ENCODE results near the gene NDUFA11.

The NDUFA11 gene

DNA sequence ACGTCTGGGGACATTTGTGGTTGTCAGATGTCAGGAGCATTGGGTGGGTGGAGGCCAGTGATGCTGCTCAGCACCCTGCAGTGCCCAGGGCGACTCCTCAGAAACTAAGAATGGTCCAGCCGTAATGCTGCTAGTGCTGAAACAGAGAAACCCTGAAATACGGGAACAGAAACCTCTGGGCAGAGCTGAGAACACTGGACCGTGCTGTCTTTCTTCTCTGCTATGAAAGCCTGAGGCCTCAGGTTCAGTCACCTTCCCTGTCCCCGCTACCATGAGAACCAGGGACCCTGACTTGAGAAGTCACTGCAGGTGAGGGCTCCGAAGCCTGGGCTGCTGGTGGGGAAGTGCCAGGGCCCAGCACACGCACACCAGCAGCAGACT is 23.8 kb upstream of the NDUFA11 start:
- in situ Hi-C loops (cut with HindIII; ENCODE audit: low pct_unique_long_range_greater_than_20kb, low sequenced_read_pairs) = no loop called here
- no peak for TF ChIP-seq JUND (IDR thresholded peaks at IDR 0.05; ENCODE audit: low read depth)
- DNase-seq (ENCODE audit: low read depth in 1 of 2, low spot score in 1 of 2) = no peak

DNA sequence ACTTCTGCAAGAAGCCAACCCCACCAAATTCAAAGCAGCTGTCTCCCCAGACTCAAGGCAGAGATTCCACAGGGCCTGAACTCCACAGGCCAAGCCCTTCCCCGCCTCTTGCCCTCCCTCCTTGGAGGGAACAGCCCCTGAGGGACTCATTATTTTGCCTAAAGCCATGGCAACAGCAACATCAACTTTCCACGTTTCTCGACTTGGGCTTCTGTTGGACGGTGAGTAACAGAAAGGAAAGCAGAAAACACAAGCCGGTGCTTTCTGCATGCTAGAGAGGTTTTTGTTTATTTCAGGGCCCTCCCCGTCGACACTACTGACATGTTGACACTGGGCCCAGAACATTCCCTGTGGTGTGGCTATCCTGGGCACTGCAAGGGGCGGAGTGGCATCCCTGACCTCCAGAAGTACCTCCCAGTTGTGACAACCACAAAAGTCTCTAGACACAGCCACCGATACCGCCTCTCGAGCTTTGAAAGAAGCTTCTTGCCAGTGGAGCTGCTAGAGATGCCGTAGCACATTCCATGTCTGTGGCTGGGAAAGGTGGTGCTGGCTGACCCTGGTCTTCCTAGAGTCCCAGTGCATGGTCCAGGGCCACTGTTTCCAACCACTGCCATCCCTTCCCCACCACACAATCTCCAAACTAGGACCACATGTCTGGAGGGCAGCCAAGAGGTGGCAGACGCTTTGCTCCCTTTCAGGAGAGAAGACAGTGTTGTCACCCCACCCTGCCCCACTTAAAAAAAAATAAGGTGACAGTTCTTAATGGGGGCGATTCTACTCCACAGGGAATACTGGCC is 23.3 kb upstream of the NDUFA11 start:
- in situ Hi-C loops (cut with HindIII; ENCODE audit: low pct_unique_long_range_greater_than_20kb, low sequenced_read_pairs) = no loop called here
- no peak for DNase-seq (ENCODE audit: low read depth in 1 of 2, low spot score in 1 of 2)
- no peak for TF ChIP-seq JUND (IDR thresholded peaks at IDR 0.05; ENCODE audit: low read depth)

DNA sequence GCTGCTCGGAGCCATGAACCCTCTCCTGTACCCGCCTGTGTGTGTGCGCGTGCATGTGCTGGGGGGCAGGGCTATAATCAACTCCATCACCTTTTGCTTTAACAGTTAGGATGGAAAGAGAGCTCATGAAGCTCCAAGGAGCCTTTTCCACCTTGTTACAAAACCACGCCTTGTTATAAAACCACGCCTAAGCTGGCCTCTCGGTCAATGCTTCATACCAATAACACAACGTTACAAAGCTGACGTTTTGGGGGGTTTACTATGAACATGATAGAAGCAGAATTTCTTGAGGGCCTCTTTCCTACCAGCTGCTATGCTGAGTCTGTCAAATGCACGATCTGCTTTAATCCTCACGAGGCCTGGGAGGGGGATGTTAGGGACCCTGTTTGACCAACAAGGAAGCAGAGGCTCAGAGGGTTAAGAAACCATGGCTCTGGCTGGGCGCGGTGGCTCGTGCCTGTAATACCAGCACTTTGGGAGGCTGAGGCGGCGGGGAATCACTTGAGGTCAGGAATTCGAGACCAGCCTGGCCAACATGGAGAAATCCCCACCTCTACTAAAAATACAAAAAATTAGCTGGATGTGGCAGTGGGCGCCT is 22.3 kb upstream of the NDUFA11 start:
- no peak for DNase-seq (ENCODE audit: low read depth in 1 of 2, low spot score in 1 of 2)
- no peak for TF ChIP-seq JUND (IDR thresholded peaks at IDR 0.05; ENCODE audit: low read depth)
- in situ Hi-C loops (cut with HindIII; ENCODE audit: low pct_unique_long_range_greater_than_20kb, low sequenced_read_pairs) = no loop called here

DNA sequence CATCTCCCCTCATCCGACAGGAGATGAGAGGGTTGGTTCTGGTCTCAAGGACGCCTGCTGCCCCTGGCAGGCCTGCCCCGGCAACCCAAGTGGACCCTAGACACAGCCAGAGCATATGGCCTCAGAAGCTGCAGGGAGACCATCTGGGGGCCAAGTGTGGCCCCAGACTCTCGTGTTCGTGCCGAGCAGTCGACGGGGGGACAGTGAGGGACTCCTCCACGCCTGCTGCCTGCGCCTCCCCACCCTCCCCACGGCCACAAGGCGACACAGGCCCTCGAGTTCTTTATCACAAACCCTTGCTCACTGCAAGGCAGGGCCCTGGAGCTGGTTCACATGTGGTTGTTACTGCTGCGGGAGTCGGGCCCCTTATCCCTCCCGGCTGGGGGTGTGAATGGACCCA is 19.8 kb upstream of the NDUFA11 start:
- in situ Hi-C loops (cut with HindIII; ENCODE audit: low pct_unique_long_range_greater_than_20kb, low sequenced_read_pairs) = no loop called here
- DNase-seq (ENCODE audit: low read depth in 1 of 2, low spot score in 1 of 2) = no peak
- no peak for TF ChIP-seq JUND (IDR thresholded peaks at IDR 0.05; ENCODE audit: low read depth)

DNA sequence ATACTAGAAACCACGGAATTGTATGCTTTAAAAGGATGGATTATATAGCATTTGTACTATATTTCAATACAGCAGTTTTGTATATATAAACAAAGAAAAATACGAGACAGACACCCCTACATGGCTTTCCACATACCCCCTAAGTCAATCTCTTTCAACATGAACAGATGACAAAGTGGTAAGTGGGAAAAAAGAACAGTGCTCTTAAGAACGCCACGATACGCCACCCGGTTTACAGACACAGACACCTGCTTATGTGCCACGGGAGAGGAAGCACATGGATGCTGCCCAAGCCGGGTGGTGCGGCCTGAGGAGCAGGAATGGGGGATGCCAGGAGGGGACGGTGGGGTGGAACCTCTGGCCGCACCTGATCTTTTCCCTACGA is 18.6 kb upstream of the NDUFA11 start:
- no peak for DNase-seq (ENCODE audit: low read depth in 1 of 2, low spot score in 1 of 2)
- in situ Hi-C loops (cut with HindIII; ENCODE audit: low pct_unique_long_range_greater_than_20kb, low sequenced_read_pairs) = no loop called here
- TF ChIP-seq JUND (IDR thresholded peaks at IDR 0.05; ENCODE audit: low read depth) = no peak

DNA sequence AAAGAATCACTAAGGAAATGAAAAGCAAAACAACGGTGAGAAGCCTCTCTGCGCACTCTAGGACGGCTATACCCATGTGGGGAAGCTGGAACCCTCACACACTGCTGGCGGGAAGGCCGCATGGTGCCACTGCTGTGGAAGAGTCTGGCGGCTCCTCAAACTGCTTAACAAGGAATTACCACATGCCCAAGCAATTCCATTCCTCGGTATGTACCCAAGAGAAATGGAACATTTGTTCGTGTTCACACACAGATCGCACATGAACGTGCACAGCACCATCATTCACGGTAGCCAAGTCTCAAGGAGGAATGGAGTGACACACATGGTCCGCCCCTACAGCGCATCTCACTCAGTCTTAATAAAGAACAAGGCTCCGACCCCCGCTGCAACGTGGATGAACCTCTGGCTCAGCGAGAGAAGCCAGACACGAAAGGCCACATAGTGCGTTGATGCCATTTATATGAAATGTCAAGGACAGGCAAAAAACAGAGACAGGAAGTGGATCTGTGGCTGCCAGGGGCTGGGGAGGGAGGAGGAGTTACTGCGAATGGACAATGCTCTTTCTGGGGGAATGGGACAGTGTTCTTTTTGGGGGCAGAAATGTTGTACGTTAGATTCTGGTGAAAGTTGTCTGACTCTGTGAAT is 18.0 kb upstream of the NDUFA11 start:
- TF ChIP-seq JUND (IDR thresholded peaks at IDR 0.05; ENCODE audit: low read depth) = no peak
- in situ Hi-C loops (cut with HindIII; ENCODE audit: low pct_unique_long_range_greater_than_20kb, low sequenced_read_pairs) = no loop called here
- no peak for DNase-seq (ENCODE audit: low read depth in 1 of 2, low spot score in 1 of 2)

DNA sequence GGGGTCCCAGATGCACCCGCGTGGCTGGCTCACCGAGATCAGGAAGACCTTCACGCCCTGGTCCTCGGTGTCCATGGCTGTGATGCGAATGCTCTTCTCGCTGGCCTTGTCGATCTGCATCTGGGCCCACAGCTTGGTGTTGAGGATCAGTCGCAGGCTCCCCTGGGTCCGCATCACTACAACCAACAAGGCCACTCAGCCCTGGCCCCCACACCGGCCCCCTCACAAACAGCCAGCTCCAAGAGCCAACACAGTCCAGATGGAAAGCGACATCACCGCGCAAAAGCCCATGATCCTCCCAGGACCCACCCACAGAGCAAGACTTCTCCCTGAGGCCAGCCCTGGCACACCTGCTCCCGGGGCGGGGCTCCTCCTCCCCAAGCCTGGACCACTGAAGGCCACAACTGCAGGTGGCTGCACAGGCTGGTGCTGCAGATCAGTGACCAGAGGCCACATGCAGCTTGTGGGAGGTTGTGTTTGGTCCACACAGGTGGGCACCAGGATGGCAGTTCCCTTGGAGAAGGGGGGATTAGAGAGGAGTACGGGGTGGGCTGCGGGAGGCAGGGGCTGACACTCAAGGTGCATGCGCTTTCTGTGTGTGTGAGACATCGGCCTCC is 15.0 kb upstream of the NDUFA11 start:
- DNase-seq (ENCODE audit: low read depth in 1 of 2, low spot score in 1 of 2) = no peak
- TF ChIP-seq JUND (IDR thresholded peaks at IDR 0.05; ENCODE audit: low read depth) = no peak
- in situ Hi-C loops (cut with HindIII; ENCODE audit: low pct_unique_long_range_greater_than_20kb, low sequenced_read_pairs) = no loop called here

DNA sequence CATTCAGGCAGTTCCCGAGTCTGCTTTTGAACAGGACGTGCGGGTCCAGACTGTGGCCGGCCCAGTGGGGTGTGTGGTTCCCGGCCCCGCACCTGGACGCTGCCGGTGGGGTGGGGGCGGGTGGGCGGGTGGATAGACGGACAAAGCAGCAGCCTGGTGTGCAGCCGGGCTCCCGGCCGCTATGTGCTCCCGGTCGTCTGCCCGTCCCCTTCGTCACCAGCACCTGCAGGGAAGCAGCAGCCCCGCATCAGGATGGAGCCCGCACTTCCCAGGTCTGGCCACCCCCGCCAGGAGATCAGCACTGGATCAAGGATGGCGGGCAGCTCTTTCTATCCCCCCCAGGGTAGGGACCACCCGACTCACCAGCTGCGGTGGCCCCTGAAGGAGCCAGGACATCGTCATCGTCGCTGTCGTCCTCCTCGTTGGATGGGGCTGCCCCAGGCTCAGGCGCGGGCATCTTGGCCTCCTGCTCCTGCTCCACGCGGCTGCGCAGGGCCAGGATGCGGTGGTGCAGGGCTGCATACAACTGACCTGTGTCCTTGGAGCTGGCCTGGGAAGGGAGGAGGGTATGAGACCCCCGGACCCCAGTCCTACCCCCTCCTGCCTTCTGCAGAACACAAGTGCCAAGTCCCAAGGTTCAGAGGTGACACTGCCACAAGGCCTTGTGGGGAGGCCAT is 14.0 kb upstream of the NDUFA11 start:
- no peak for DNase-seq (ENCODE audit: low read depth in 1 of 2, low spot score in 1 of 2)
- no peak for TF ChIP-seq JUND (IDR thresholded peaks at IDR 0.05; ENCODE audit: low read depth)
- in situ Hi-C loops (cut with HindIII; ENCODE audit: low pct_unique_long_range_greater_than_20kb, low sequenced_read_pairs) = no loop called here

DNA sequence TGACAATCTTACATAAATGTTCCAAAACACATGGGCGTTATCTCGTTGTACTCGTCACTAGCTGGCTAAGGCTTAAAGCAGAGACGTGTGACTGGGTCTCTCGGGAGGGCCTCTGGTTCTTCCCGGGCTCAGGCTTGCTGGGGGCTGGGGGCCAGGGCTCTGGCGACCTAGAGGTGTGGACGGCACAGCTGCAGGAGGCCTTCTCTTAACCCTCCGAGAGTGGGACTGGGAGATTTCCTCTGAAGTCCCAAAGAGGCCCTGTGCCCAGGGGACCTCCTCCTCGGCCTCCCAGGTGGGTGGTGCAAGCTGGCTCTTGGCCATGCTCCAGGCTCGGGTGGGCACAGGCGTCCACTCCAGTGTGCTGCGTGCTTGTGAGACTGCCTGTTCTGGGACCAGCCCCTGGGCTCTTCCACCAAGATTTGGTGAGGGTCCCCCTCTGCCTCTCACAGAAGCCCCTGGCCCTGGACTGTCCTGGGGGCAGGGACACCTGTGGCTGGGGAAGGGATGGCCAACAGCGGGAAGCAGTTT is 12.7 kb upstream of the NDUFA11 start:
- DNase-seq (ENCODE audit: low read depth in 1 of 2, low spot score in 1 of 2) = no peak
- TF ChIP-seq JUND (IDR thresholded peaks at IDR 0.05; ENCODE audit: low read depth) = no peak
- in situ Hi-C loops (cut with HindIII; ENCODE audit: low pct_unique_long_range_greater_than_20kb, low sequenced_read_pairs) = no loop called here

DNA sequence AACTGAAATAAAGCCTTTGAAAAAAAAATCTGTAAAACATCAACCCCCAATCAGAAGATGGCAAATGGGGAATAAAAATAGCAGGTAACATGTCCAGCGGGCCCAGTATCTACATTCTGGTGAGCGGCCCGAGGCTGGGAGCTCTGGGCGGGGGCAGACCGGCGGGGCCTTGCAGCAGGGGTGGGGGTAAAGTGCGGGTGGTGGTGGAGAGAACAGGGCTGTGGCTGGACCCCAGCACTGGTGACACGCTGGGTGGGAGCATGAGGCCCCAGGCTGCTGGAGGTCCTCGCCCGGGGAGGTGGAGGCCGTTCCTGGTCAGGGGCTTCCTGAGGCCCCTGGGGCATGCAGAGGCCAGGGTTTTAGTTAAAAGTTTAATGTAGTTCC is 12.2 kb upstream of the NDUFA11 start:
- no peak for DNase-seq (ENCODE audit: low read depth in 1 of 2, low spot score in 1 of 2)
- in situ Hi-C loops (cut with HindIII; ENCODE audit: low pct_unique_long_range_greater_than_20kb, low sequenced_read_pairs) = no loop called here
- TF ChIP-seq JUND (IDR thresholded peaks at IDR 0.05; ENCODE audit: low read depth) = no peak

DNA sequence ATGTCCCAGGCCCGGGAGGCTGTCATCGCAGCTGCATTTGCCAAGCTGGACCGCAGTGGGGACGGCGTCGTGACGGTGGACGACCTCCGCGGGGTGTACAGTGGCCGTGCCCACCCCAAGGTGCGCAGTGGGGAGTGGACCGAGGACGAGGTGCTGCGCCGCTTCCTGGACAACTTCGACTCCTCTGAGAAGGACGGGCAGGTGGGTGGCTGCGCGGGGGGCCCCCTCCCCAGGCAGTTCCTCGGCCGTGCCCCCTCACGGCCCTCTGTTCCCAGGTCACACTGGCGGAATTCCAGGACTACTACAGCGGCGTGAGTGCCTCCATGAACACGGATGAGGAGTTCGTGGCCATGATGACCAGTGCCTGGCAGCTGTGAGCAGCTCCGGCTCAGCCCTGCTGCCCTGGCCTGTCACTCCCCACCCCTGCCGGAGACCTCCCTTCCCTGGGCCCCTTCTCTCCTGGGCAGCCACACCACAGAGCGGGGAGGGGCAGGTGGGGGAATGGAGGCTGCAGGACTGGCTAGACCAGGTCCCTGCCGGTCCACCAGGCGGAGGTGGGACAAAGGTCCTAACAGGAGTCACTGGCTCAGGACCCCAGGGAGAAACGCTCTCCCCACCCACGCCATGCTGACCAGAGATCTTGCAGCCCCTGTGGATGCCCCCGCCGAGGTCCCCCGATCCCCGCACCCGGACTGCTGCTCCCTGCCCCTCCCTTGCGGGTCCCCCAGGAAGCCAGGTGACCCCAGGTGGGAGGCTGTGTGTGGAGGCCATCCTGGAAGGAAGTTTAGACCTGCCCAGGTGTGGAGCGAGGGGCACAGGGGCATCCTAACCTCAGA is 11.6 kb upstream of the NDUFA11 start:
- TF ChIP-seq JUND (IDR thresholded peaks at IDR 0.05; ENCODE audit: low read depth) = no peak
- in situ Hi-C loops (cut with HindIII; ENCODE audit: low pct_unique_long_range_greater_than_20kb, low sequenced_read_pairs) = no loop called here
- peak in 1 of 2 experiments; percentile 22 for DNase-seq (ENCODE audit: low read depth in 1 of 2, low spot score in 1 of 2)
